GM23338 (cell line): Measurements from ENCODE around the gene MAPK7. TPM values are rescaled to one million over a fixed set of nuclear protein-coding genes. Genes with fewer than 3 reads are reported as not detected.

Source experiments
- ATAC-seq: fragments of 200-7000 bp; cut with Tn5 transposase; 3 replicates; pipeline ENCODE4 v1.9.1; 2020
- DNase-seq: peaks from one replicate; pipeline ENCODE4 v3.0.0-alpha.2; 2015; ENCODE audit warnings: low spot score
- H2AFZ ChIP-seq: fragments of 200-600 bp; sonication (generic); 2 replicates; pipeline ENCODE4 v1.8.0; 2016; ENCODE audit warnings: antibody characterized with exemption, mild to moderate bottlenecking, moderate library complexity
- H3F3A ChIP-seq: fragments of 200-600 bp; sonication (generic); replicated peaks from 2 replicates; pipeline ENCODE4 v1.8.0; 2017; ENCODE audit warnings: antibody characterized with exemption, mixed run types, low read depth
- H3K27ac ChIP-seq: fragments of 200-600 bp; sonication (generic); 2 replicates; pipeline ENCODE4 v1.6.1; 2016; ENCODE audit warnings: low read depth
- H3K27me3 ChIP-seq: fragments of 200-600 bp; sonication (generic); 2 replicates; pipeline ENCODE4 v1.8.0; 2016; ENCODE audit warnings: mild to moderate bottlenecking, mixed run types, moderate library complexity; ENCODE audit not compliant: insufficient read depth
- H3K36me3 ChIP-seq: fragments of 200-600 bp; sonication (generic); 2 replicates; pipeline ENCODE4 v1.8.0; 2016; ENCODE audit warnings: mild to moderate bottlenecking; ENCODE audit not compliant: insufficient read depth
- H3K4me1 ChIP-seq: fragments of 200-600 bp; sonication (generic); 2 replicates; pipeline ENCODE4 v1.8.0; 2016; ENCODE audit warnings: mild to moderate bottlenecking, moderate library complexity; ENCODE audit not compliant: insufficient read depth
- H3K4me2 ChIP-seq: fragments of 200-600 bp; sonication (generic); 2 replicates; pipeline ENCODE4 v1.7.1; 2017; ENCODE audit warnings: mixed run types
- H3K4me3 ChIP-seq: fragments of 200-600 bp; sonication (generic); 2 replicates; pipeline ENCODE4 v1.6.1; 2016; ENCODE audit warnings: mixed run types
- H3K79me2 ChIP-seq: fragments of 200-600 bp; sonication (generic); replicated peaks from 2 replicates; pipeline ENCODE4 v1.8.0; 2017; ENCODE audit warnings: mild to moderate bottlenecking; ENCODE audit not compliant: insufficient read depth
- H3K9me2 ChIP-seq: fragments of 200-600 bp; sonication (generic); 2 replicates; pipeline ENCODE4 v1.8.0; 2017; ENCODE audit not compliant: insufficient read depth
- H4K20me1 ChIP-seq: fragments of 200-600 bp; sonication (generic); replicated peaks from 2 replicates; pipeline ENCODE4 v1.8.0; 2017; ENCODE audit warnings: mild to moderate bottlenecking; ENCODE audit not compliant: insufficient read depth
- H3K27ac Mint-ChIP-seq: 2 replicates; pipeline ENCODE4 v1.8.0; 2020; ENCODE audit warnings: inconsistent platforms, mild to moderate bottlenecking, moderate library complexity, mixed read lengths
- H3K27me3 Mint-ChIP-seq: 3 replicates; pipeline ENCODE4 v1.8.0; 2022; ENCODE audit warnings: low read depth, mild to moderate bottlenecking, moderate library complexity, mixed read lengths, inconsistent platforms; ENCODE audit not compliant: insufficient read depth, poor library complexity
- H3K36me3 Mint-ChIP-seq: 3 replicates; pipeline ENCODE4 v1.8.0; 2021; ENCODE audit warnings: low read depth, mild to moderate bottlenecking, inconsistent platforms, moderate library complexity, mixed read lengths
- H3K4me1 Mint-ChIP-seq: 3 replicates; pipeline ENCODE4 v1.8.0; 2020; ENCODE audit warnings: mild to moderate bottlenecking, inconsistent platforms, mixed read lengths
- H3K4me3 Mint-ChIP-seq: 3 replicates; pipeline ENCODE4 v1.8.0; 2021; ENCODE audit warnings: moderate library complexity, mild to moderate bottlenecking, inconsistent platforms, mixed read lengths
- H3K9me3 Mint-ChIP-seq: 3 replicates; pipeline ENCODE4 v1.8.0; 2020; ENCODE audit warnings: moderate library complexity, mild to moderate bottlenecking, inconsistent platforms, mixed read lengths
- CREB1 ChIP-seq: fragments of 250-450 bp; sonication (Bioruptor Pico); IDR thresholded peaks from 2 replicates; pipeline ENCODE4 v1.5.0; 2020; ENCODE audit warnings: low read depth, mild to moderate bottlenecking, moderate library complexity
- JUNB ChIP-seq: IDR thresholded peaks from one replicate; pipeline ENCODE4 v1.6.1; 2016; ENCODE audit warnings: antibody characterized with exemption; ENCODE audit not compliant: unreplicated experiment
- NANOG ChIP-seq: IDR thresholded peaks from 2 replicates; pipeline ENCODE4 v1.6.1; 2016; ENCODE audit warnings: antibody characterized with exemption, borderline replicate concordance
- POLR2AphosphoS5 ChIP-seq: IDR thresholded peaks from 2 replicates; pipeline ENCODE4 v1.6.1; 2016; ENCODE audit warnings: antibody characterized with exemption, low read depth
- STAT1 ChIP-seq: IDR thresholded peaks from one replicate; pipeline ENCODE4 v1.6.1; 2016; ENCODE audit warnings: antibody characterized with exemption; ENCODE audit not compliant: unreplicated experiment
- ZNF114 ChIP-seq: fragments of 250-450 bp; sonication (Bioruptor Pico); IDR thresholded peaks from 2 replicates; pipeline ENCODE4 v1.5.0; 2020; ENCODE audit warnings: mild to moderate bottlenecking, moderate library complexity
- polyA plus RNA-seq: library from polyadenylated mRNA; unstranded; fragments of >200 nt; fragmentation: Nextera tagmentation; extraction: Ambion mirVana; gene quantifications from 2 replicates; pipeline ENCODE4 v1.2.1, GENCODE V29; 2016
- total RNA-seq: library from RNA; depleted of rRNA; stranded (reverse); fragments of >200 nt; shearing (Covaris generic); gene quantifications from 2 replicates; pipeline ENCODE4 v1.2.3, GENCODE V29; 2014
- TF ChIP-seq, protein P1 (sequence below): IDR thresholded peaks from one replicate; pipeline ENCODE4 v1.6.1; 2018; ENCODE audit warnings: antibody characterized with exemption; ENCODE audit not compliant: unreplicated experiment
- TF ChIP-seq, protein P2 (sequence below): IDR thresholded peaks from 2 replicates; pipeline ENCODE4 v1.6.1; 2016; ENCODE audit warnings: antibody characterized with exemption
- TF ChIP-seq, protein P3 (sequence below), 2 experiments: fragments of 200-600 bp in 1 of 2; sonication (generic) in 1 of 2; conservative IDR thresholded peaks; 2 replicates each; pipeline versions ENCODE4 v1.5.1 to v1.6.1; 2016 to 2017; ENCODE audit warnings: antibody characterized with exemption in 2 of 2, low read depth in 2 of 2, mild to moderate bottlenecking in 2 of 2, moderate library complexity in 1 of 2
- TF ChIP-seq, protein P4 (sequence below): fragments of 250-450 bp; sonication (Bioruptor Pico); IDR thresholded peaks from 2 replicates; pipeline ENCODE4 v1.5.0; 2020; ENCODE audit warnings: mild to moderate bottlenecking, moderate library complexity

MAPK7 gene
- total and polyA plus RNA-seq, 2 experiments from 2014 or later = 15.5 to 53.1 TPM

DNA sequence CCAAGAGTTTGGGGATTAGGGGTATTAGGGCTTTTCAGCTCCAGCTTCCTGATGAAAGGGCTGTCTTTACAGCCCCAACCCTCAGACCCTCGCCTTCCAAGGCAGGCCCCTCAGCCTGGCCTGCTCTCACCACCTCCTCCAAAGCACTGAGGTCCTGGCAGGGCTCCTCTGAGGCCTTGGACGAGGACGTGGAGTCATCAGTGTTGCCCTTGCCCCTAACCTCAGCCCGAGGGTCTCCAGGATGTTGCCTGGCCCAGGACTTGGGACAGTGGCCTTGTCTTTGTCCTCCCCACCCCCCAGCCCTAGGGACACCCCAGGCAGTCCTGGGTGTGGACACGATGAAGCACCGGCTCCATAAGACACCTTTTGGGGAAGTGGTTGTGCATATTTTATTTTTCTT is 44.0 kb upstream of the MAPK7 start (continued):
- TF ChIP-seq, protein P1, sequence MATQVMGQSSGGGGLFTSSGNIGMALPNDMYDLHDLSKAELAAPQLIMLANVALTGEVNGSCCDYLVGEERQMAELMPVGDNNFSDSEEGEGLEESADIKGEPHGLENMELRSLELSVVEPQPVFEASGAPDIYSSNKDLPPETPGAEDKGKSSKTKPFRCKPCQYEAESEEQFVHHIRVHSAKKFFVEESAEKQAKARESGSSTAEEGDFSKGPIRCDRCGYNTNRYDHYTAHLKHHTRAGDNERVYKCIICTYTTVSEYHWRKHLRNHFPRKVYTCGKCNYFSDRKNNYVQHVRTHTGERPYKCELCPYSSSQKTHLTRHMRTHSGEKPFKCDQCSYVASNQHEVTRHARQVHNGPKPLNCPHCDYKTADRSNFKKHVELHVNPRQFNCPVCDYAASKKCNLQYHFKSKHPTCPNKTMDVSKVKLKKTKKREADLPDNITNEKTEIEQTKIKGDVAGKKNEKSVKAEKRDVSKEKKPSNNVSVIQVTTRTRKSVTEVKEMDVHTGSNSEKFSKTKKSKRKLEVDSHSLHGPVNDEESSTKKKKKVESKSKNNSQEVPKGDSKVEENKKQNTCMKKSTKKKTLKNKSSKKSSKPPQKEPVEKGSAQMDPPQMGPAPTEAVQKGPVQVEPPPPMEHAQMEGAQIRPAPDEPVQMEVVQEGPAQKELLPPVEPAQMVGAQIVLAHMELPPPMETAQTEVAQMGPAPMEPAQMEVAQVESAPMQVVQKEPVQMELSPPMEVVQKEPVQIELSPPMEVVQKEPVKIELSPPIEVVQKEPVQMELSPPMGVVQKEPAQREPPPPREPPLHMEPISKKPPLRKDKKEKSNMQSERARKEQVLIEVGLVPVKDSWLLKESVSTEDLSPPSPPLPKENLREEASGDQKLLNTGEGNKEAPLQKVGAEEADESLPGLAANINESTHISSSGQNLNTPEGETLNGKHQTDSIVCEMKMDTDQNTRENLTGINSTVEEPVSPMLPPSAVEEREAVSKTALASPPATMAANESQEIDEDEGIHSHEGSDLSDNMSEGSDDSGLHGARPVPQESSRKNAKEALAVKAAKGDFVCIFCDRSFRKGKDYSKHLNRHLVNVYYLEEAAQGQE = no peak

DNA sequence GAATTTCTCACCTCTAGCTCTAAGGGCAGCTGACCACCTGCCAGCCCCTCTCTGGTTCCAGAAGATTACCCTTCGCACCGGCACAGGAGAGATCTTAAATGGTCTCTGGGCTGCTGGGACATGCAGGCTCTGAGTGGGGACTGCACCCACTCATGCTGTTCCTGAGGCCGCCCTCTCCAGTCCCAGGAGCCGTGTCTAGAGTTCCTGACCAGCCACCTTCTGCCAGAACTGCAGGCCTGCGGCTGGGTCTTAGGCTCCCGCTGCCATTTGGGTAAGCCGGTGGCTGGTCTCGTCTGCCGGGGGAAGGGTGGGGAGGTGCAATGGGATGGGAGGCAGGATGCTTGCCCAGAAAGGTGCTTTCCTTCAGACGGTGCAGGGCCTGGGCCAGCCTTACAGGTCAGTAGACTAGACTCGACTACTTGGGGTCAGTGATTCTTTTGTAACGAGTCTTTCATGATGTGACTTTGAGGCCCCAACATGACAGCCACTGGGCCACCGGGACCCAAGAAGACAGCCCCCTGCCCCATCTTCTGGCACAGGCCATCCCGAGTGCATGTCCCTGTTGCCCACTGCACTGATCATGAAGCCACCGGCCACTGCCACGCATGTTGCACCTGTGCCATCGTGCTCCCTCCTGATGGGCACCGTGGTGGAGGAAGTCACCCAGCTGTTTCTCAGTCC is 42.2 kb upstream of the MAPK7 start:
- no peaks in the 10 kb centered on the region for H3K79me2 ChIP-seq
- no peaks in the 10 kb centered on the region for H3K9me2 ChIP-seq
- Mint-ChIP-seq H3K4me1 (peaks cover 43% of the 10 kb centered on the region), H3K4me3 (no peak overlapping the region), H3K27me3 (peaks cover 25% of the 10 kb centered on the region), H3K9me3 (no peaks in the 10 kb centered on the region), H3K27ac (no peak overlapping the region), H3K36me3 (no peaks in the 10 kb centered on the region; the same call in 2 of the 3 replicates)
- H2AFZ ChIP-seq = no peak overlapping the region
- H3K36me3 ChIP-seq = no peaks in the 10 kb centered on the region
- DNase-seq (no peak), ATAC-seq (no peak)
- peaks cover 20% of the 10 kb centered on the region for H3K4me1 ChIP-seq
- H3F3A ChIP-seq = no peaks in the 10 kb centered on the region; the same call in none of the 2 replicates
- no peak overlapping the region for H3K27ac ChIP-seq
- no peaks in the 10 kb centered on the region for H3K27me3 ChIP-seq
- H3K4me2 ChIP-seq = no peak overlapping the region
- H4K20me1 ChIP-seq = no peaks in the 10 kb centered on the region
- no peak overlapping the region for H3K4me3 ChIP-seq
- TF ChIP-seq, protein P2, sequence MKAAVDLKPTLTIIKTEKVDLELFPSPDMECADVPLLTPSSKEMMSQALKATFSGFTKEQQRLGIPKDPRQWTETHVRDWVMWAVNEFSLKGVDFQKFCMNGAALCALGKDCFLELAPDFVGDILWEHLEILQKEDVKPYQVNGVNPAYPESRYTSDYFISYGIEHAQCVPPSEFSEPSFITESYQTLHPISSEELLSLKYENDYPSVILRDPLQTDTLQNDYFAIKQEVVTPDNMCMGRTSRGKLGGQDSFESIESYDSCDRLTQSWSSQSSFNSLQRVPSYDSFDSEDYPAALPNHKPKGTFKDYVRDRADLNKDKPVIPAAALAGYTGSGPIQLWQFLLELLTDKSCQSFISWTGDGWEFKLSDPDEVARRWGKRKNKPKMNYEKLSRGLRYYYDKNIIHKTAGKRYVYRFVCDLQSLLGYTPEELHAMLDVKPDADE = no peak
- TF ChIP-seq JUNB = no peak
- TF ChIP-seq STAT1 = no peak
- no peak for TF ChIP-seq POLR2AphosphoS5
- TF ChIP-seq, protein P3, sequence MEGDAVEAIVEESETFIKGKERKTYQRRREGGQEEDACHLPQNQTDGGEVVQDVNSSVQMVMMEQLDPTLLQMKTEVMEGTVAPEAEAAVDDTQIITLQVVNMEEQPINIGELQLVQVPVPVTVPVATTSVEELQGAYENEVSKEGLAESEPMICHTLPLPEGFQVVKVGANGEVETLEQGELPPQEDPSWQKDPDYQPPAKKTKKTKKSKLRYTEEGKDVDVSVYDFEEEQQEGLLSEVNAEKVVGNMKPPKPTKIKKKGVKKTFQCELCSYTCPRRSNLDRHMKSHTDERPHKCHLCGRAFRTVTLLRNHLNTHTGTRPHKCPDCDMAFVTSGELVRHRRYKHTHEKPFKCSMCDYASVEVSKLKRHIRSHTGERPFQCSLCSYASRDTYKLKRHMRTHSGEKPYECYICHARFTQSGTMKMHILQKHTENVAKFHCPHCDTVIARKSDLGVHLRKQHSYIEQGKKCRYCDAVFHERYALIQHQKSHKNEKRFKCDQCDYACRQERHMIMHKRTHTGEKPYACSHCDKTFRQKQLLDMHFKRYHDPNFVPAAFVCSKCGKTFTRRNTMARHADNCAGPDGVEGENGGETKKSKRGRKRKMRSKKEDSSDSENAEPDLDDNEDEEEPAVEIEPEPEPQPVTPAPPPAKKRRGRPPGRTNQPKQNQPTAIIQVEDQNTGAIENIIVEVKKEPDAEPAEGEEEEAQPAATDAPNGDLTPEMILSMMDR (conservative IDR thresholded peaks at IDR 0.05; ENCODE audit: low read depth in 2 of 2) = no peak
- TF ChIP-seq, protein P4, sequence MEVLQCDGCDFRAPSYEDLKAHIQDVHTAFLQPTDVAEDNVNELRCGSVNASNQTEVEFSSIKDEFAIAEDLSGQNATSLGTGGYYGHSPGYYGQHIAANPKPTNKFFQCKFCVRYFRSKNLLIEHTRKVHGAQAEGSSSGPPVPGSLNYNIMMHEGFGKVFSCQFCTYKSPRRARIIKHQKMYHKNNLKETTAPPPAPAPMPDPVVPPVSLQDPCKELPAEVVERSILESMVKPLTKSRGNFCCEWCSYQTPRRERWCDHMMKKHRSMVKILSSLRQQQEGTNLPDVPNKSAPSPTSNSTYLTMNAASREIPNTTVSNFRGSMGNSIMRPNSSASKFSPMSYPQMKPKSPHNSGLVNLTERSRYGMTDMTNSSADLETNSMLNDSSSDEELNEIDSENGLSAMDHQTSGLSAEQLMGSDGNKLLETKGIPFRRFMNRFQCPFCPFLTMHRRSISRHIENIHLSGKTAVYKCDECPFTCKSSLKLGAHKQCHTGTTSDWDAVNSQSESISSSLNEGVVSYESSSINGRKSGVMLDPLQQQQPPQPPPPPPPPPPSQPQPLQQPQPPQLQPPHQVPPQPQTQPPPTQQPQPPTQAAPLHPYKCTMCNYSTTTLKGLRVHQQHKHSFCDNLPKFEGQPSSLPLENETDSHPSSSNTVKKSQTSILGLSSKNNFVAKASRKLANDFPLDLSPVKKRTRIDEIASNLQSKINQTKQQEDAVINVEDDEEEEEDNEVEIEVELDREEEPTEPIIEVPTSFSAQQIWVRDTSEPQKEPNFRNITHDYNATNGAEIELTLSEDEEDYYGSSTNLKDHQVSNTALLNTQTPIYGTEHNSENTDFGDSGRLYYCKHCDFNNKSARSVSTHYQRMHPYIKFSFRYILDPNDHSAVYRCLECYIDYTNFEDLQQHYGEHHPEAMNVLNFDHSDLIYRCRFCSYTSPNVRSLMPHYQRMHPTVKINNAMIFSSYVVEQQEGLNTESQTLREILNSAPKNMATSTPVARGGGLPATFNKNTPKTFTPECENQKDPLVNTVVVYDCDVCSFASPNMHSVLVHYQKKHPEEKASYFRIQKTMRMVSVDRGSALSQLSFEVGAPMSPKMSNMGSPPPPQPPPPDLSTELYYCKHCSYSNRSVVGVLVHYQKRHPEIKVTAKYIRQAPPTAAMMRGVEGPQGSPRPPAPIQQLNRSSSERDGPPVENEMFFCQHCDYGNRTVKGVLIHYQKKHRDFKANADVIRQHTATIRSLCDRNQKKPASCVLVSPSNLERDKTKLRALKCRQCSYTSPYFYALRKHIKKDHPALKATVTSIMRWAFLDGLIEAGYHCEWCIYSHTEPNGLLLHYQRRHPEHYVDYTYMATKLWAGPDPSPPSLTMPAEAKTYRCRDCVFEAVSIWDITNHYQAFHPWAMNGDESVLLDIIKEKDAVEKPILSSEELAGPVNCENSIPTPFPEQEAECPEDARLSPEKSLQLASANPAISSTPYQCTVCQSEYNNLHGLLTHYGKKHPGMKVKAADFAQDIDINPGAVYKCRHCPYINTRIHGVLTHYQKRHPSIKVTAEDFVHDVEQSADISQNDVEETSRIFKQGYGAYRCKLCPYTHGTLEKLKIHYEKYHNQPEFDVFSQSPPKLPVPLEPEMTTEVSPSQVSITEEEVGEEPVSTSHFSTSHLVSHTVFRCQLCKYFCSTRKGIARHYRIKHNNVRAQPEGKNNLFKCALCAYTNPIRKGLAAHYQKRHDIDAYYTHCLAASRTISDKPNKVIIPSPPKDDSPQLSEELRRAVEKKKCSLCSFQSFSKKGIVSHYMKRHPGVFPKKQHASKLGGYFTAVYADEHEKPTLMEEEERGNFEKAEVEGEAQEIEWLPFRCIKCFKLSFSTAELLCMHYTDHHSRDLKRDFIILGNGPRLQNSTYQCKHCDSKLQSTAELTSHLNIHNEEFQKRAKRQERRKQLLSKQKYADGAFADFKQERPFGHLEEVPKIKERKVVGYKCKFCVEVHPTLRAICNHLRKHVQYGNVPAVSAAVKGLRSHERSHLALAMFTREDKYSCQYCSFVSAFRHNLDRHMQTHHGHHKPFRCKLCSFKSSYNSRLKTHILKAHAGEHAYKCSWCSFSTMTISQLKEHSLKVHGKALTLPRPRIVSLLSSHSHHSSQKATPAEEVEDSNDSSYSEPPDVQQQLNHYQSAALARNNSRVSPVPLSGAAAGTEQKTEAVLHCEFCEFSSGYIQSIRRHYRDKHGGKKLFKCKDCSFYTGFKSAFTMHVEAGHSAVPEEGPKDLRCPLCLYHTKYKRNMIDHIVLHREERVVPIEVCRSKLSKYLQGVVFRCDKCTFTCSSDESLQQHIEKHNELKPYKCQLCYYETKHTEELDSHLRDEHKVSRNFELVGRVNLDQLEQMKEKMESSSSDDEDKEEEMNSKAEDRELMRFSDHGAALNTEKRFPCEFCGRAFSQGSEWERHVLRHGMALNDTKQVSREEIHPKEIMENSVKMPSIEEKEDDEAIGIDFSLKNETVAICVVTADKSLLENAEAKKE (CRISPR knock-in tag) = no peak
- TF ChIP-seq CREB1 (CRISPR knock-in tag) = no peak
- no peak for TF ChIP-seq NANOG
- no peak for TF ChIP-seq ZNF114 (CRISPR knock-in tag)
